HL-60 (cell line): ENCODE measurements around the gene INAFM2.

Experiments
- DNase-seq, 2 experiments: peaks; one replicate each; pipeline ENCODE4 v3.0.0-alpha.2; 2010 to 2020; ENCODE audit warnings: low read depth in 1 of 2, low spot score in 1 of 2
- H3K27ac ChIP-seq: fragments of 250-450 bp; sonication (Bioruptor Pico); replicated peaks from 2 replicates; pipeline ENCODE4 v1.5.1; 2020; ENCODE audit warnings: mild to moderate bottlenecking, moderate library complexity
- H3K27me3 ChIP-seq: fragments of 250-450 bp; sonication (Bioruptor Pico); 2 replicates; pipeline ENCODE4 v1.5.1; 2021; ENCODE audit warnings: mild to moderate bottlenecking, moderate library complexity; ENCODE audit not compliant: insufficient read depth, poor library complexity, severe bottlenecking
- H3K4me3 ChIP-seq: replicated peaks from 2 replicates; pipeline ENCODE4 v1.5.1; 2011; ENCODE audit warnings: mild to moderate bottlenecking, control low read depth, low read length; ENCODE audit not compliant: insufficient read depth
- GABPA ChIP-seq: IDR thresholded peaks from 2 replicates; pipeline ENCODE4 v1.6.1; 2012; ENCODE audit warnings: low read depth
- POLR2AphosphoS5 ChIP-seq: IDR thresholded peaks from 2 replicates; pipeline ENCODE4 v1.6.1; 2012; ENCODE audit warnings: low read depth
- SPI1 ChIP-seq: IDR thresholded peaks from 2 replicates; pipeline ENCODE4 v1.6.1; 2012; ENCODE audit warnings: low read depth, mild to moderate bottlenecking, borderline replicate concordance
- TF ChIP-seq, protein P1 (sequence below): IDR thresholded peaks from 2 replicates; pipeline ENCODE4 v1.6.1; 2012; ENCODE audit warnings: low read depth; ENCODE audit not compliant: insufficient replicate concordance
- TF ChIP-seq, protein P2 (sequence below): IDR thresholded peaks from one replicate; pipeline ENCODE4 v1.5.1; 2011; ENCODE audit warnings: low read length, control low read depth, inconsistent platforms; ENCODE audit not compliant: insufficient read depth

Gene INAFM2

DNA sequence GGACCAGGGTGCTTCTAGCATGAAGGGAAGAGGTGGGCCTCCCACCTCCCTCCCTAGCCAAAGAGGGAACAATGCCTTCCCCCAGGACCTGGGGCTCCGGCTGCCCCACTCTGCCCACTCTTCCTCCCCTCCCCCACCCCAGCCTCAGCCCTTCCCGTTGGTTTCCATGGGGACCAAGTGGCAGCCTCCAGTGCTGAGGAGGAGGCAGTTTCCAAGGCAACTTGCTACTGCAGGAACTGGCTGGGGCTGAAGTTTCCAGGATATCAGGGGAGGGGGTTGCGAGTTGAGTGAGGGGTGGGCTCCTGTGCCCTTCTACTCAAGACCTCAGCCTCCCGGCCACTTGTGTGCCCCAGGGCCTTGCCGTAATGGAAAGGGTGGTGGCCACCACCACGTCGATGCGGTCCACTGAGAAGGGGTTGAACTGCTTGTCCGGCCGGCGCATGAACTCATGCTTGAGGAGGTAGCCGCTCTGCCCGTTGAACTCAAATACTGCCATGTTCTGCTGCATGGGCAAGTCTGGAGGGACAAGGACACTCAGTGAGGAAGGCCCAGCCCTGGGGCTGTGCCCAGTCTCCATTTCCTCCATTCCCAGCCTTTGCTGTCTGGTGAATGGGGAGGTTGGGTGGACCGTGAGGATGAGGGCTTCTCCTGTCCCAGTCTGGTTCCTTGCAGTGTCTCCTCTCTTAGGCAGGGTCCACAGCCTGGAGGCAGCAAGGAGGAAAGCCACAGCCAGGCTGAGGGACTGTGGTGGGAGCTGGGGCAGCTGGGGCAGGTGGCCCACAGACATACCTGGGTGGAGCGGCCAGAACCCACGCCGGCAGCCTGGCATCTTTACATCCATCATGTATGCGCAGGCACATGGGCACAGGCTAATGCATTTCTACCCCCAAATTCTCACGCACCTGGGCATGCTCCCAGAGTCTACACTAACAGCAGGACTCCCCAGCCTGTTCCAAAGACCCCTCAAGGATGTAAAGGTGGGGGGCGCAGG is 29.3 kb upstream of the INAFM2 start:
- Histone ChIP-seq H3K4me3 (no peak overlapping the region), H3K27me3 (no peaks in the 10 kb centered on the region), H3K27ac (no peak overlapping the region)
- DNase-seq = no peak
- TF ChIP-seq, protein P1, sequence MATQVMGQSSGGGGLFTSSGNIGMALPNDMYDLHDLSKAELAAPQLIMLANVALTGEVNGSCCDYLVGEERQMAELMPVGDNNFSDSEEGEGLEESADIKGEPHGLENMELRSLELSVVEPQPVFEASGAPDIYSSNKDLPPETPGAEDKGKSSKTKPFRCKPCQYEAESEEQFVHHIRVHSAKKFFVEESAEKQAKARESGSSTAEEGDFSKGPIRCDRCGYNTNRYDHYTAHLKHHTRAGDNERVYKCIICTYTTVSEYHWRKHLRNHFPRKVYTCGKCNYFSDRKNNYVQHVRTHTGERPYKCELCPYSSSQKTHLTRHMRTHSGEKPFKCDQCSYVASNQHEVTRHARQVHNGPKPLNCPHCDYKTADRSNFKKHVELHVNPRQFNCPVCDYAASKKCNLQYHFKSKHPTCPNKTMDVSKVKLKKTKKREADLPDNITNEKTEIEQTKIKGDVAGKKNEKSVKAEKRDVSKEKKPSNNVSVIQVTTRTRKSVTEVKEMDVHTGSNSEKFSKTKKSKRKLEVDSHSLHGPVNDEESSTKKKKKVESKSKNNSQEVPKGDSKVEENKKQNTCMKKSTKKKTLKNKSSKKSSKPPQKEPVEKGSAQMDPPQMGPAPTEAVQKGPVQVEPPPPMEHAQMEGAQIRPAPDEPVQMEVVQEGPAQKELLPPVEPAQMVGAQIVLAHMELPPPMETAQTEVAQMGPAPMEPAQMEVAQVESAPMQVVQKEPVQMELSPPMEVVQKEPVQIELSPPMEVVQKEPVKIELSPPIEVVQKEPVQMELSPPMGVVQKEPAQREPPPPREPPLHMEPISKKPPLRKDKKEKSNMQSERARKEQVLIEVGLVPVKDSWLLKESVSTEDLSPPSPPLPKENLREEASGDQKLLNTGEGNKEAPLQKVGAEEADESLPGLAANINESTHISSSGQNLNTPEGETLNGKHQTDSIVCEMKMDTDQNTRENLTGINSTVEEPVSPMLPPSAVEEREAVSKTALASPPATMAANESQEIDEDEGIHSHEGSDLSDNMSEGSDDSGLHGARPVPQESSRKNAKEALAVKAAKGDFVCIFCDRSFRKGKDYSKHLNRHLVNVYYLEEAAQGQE = no peak
- TF ChIP-seq SPI1 = no peak
- no peak for TF ChIP-seq GABPA
- TF ChIP-seq, protein P2, sequence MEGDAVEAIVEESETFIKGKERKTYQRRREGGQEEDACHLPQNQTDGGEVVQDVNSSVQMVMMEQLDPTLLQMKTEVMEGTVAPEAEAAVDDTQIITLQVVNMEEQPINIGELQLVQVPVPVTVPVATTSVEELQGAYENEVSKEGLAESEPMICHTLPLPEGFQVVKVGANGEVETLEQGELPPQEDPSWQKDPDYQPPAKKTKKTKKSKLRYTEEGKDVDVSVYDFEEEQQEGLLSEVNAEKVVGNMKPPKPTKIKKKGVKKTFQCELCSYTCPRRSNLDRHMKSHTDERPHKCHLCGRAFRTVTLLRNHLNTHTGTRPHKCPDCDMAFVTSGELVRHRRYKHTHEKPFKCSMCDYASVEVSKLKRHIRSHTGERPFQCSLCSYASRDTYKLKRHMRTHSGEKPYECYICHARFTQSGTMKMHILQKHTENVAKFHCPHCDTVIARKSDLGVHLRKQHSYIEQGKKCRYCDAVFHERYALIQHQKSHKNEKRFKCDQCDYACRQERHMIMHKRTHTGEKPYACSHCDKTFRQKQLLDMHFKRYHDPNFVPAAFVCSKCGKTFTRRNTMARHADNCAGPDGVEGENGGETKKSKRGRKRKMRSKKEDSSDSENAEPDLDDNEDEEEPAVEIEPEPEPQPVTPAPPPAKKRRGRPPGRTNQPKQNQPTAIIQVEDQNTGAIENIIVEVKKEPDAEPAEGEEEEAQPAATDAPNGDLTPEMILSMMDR = no peak
- TF ChIP-seq POLR2AphosphoS5 = no peak

DNA sequence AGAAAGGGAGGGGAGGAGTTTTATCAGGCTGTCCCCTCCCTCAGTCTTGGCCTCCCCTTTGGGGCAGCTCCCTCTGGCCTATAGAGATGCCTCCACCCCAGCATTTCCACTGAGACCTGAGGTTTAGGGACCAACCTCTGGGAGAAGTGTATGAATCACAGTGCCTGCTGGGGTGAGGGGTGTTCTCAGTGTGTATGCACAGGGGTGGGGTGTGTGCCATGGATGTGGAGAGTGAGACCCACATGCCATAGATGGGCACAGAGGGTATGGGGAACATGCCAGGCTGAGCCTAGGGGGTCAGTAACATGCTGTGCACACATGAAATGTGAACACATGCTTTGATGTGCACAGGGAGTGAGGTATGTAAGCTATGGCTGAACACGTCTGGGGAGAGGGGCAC is 28.2 kb upstream of the INAFM2 start:
- no peak for TF ChIP-seq SPI1
- TF ChIP-seq POLR2AphosphoS5 = no peak
- H3K27ac ChIP-seq = no peak overlapping the region
- H3K4me3 ChIP-seq = no peak overlapping the region
- no peaks in the 10 kb centered on the region for H3K27me3 ChIP-seq
- DNase-seq = no peak

DNA sequence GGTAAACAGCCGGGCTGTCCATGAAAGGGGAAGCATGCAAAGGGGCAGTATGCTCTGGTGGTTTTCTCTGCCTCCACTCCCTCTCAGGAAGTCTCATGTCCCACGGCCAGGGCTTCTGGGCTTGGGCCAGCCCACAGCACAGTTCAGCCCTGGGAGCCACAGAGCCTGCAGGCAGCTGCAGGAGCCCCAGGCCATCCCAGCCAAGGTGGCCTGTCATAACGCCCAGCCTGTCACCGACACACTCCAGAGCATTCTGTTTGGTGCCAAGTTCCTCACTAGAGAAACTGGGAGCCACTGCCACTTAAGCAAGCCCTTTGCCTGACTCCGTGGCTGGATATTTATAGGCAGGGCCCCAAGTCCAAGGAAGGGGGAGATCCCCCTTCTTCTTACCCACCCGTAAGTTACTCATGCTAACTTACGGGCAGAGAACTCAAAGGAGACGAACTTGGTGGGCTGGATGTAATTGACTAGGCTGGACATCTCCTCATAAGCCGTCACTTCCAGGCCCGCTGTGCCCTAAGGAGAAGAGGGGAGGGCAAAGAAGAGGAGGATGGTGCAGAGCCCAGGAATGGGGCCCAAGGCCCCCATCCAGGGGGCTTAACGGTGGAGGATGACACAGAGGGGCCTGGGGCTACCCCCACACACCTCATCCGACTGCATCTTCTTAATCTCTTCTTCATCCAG is 27.5 kb upstream of the INAFM2 start:
- Histone ChIP-seq H3K27me3 (no peaks in the 10 kb centered on the region), H3K27ac (no peak overlapping the region), H3K4me3 (no peak overlapping the region)
- TF ChIP-seq SPI1 = no peak
- no peak for TF ChIP-seq POLR2AphosphoS5
- no peak for TF ChIP-seq GABPA
- TF ChIP-seq, protein P2 = no peak
- TF ChIP-seq, protein P1 = no peak
- no peak for DNase-seq

DNA sequence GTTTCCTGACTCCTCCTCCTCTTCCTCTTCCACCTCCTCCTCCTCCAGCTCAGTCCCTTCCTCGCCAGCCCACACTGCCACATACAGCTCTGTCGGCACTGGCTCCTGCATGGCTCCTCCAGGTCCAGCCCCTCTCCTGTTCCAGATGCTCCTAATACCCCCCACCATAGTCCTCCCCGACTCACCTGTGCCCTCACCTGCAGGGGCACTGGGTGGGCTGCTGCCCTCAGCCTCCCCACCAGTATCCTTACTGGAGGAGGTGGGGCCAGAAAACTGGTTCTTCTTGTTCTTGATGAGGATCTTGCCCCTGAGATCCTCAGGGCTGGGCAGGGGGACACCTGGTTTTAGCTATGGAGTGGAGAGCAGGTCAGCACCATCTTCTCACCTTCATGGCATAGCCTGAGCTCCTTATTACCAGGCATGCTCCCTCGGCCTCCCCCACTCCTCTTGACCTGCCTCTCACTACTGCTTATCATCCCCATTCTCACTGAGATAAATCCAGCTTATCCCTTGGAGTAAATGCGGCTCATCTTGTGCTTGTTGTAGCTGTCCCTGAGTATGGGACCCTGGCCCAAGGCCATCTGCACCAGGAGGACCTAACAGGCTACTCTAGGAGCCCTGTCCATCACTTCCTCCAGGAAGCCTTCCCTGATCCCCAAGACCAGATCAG is 26.8 kb upstream of the INAFM2 start:
- DNase-seq = no peak
- Histone ChIP-seq H3K27me3 (no peaks in the 10 kb centered on the region), H3K27ac (no peak overlapping the region), H3K4me3 (no peak overlapping the region)
- TF ChIP-seq GABPA (no peak), POLR2AphosphoS5 (no peak), SPI1 (no peak)
- TF ChIP-seq, protein P2 = no peak
- TF ChIP-seq, protein P1 = no peak
